Activated naive CD8-positive, alpha-beta T cell (primary cell): ENCODE results near the gene PIEZO1.

Experiments used
- H3K27ac Mint-ChIP-seq: one replicate; pipeline ENCODE4 v1.8.0; 2021; ENCODE audit warnings: mixed read lengths
- H3K27me3 Mint-ChIP-seq: one replicate; pipeline ENCODE4 v1.8.0; 2021; ENCODE audit warnings: mixed read lengths
- H3K36me3 Mint-ChIP-seq: one replicate; pipeline ENCODE4 v1.8.0; 2021; ENCODE audit warnings: mixed read lengths
- H3K4me1 Mint-ChIP-seq: one replicate; pipeline ENCODE4 v1.8.0; 2021; ENCODE audit warnings: low read depth, mixed read lengths
- H3K4me3 Mint-ChIP-seq: one replicate; pipeline ENCODE4 v1.8.0; 2021; ENCODE audit warnings: mild to moderate bottlenecking, mixed read lengths
- H3K9me3 Mint-ChIP-seq: one replicate; pipeline ENCODE4 v1.8.0; 2021; ENCODE audit warnings: low read depth, mixed read lengths

Gene PIEZO1

GRCh38 chr16:88716201-88716600, 68.8 kb downstream of the PIEZO1 start:
- no peaks in the 10 kb centered on the region for H3K27me3 Mint-ChIP-seq
- H3K4me3 Mint-ChIP-seq, result no peak overlapping the region
- no peaks in the 10 kb centered on the region for H3K4me1 Mint-ChIP-seq
- H3K9me3 Mint-ChIP-seq, result no peaks in the 10 kb centered on the region
- no peaks in the 10 kb centered on the region for H3K36me3 Mint-ChIP-seq
- no peak overlapping the region for H3K27ac Mint-ChIP-seq

- Mint-ChIP-seq H3K9me3 (no peaks in the 10 kb centered on the region), H3K4me3 (no peak overlapping the region), H3K36me3 (no peaks in the 10 kb centered on the region), H3K27ac (no peak overlapping the region), H3K4me1 (peaks cover 3% of the 10 kb centered on the region), H3K27me3 (no peaks in the 10 kb centered on the region)
These were observed 69.5 kb downstream of the PIEZO1 start for GRCh38 chr16:88715312-88716190.

DNA sequence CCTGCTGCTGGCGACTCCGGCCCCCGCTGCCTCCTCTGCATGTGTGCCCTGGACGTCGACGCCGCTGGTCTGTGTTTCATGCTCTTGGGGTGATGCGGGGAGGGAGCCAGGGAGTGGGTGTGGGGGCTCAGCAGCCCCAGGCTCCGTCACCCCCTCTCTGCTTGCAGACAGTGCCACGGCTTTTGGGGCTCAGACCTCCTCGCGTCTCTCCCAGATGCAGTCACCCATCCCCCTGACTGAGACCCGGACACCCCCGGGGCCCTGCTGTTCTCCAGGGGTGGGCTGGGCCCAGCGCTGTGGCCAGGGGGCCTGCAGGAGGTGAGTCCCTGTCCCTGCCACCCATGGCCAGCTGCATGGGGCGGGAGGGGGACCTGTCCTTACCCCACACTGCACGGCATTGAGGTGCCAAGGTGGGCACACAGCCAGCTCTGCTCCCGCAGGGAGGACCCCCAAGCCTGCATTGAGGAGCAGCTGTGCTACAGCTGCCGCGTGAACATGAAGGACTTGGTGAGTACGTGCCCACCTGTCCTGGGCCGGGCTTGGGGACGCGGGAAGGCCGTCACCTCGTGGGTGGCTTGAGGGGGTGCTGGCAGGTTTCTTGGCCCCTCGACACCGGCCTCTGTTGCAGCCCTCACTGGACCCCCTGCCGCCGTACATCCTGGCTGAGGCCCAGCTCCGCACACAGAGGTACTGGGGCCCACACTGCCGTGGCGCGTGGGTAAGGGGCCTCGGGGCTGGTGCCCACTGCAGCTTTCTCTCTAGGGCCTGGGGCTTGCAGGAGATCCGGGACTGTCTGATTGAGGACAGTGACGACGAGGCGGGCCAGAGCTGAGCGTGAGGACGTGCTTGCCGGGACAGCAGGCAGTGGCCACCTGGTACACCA, 70.4 kb downstream of the PIEZO1 start:
- Mint-ChIP-seq H3K36me3 (no peaks in the 10 kb centered on the region), H3K4me1 (peaks cover 3% of the 10 kb centered on the region), H3K27me3 (no peaks in the 10 kb centered on the region), H3K27ac (no peak overlapping the region), H3K9me3 (no peaks in the 10 kb centered on the region), H3K4me3 (no peak overlapping the region)

DNA sequence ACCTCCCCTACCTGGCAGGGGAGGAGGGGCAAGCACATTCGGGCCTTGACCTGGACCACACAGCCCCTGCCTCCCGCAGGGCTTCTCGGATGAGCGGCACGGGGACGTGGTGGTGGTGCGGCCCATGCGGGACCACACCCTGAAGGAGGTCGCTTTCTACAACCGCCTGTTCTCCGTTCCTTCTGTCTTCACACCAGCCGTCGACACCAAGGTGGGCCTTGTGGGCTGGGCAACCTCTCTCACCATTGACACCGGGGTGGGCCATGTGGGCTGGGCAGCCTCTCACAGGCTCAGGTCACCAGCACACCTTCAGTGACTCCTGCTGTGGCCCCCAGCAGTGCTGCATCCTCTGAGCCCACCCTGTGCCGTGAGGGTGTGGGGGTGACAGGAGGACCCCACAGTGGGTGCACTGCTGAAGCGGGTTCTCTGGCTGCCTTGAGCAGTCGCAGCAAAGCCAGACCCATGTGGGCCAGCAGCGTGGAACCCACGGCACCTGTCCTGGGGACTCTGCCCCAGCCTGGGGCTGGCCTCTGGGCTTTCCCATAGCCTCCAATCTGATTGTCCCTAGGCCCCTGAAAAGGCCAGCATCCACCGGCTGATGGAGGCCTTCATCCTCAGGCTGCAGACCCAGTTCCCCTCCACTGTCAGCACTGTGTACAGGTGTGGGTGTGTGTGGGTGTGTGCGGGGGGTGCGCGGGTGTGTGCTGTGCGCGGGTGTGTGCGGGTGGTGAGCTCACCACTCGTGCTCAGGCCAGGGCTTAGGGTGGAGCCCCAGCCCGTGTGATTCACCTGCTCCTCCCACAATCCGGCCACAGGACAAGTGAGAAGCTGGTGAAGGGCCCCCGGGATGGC, 71.2 kb downstream of the PIEZO1 start:
- H3K4me3 Mint-ChIP-seq, result no peak overlapping the region

GRCh38 chr16:88713054-88713453, 72.0 kb downstream of the PIEZO1 start:
- H3K9me3 Mint-ChIP-seq, result no peaks in the 10 kb centered on the region
- H3K4me1 Mint-ChIP-seq, result peaks cover 3% of the 10 kb centered on the region
- H3K4me3 Mint-ChIP-seq, result no peak overlapping the region
- H3K36me3 Mint-ChIP-seq, result no peaks in the 10 kb centered on the region
- no peaks in the 10 kb centered on the region for H3K27me3 Mint-ChIP-seq
- no peak overlapping the region for H3K27ac Mint-ChIP-seq

More for the DNA sequence above, 71.2 kb downstream of the PIEZO1 start:
- Mint-ChIP-seq H3K36me3 (no peaks in the 10 kb centered on the region), H3K27me3 (no peaks in the 10 kb centered on the region), H3K9me3 (no peaks in the 10 kb centered on the region), H3K27ac (no peak overlapping the region), H3K4me1 (peaks cover 3% of the 10 kb centered on the region)

DNA sequence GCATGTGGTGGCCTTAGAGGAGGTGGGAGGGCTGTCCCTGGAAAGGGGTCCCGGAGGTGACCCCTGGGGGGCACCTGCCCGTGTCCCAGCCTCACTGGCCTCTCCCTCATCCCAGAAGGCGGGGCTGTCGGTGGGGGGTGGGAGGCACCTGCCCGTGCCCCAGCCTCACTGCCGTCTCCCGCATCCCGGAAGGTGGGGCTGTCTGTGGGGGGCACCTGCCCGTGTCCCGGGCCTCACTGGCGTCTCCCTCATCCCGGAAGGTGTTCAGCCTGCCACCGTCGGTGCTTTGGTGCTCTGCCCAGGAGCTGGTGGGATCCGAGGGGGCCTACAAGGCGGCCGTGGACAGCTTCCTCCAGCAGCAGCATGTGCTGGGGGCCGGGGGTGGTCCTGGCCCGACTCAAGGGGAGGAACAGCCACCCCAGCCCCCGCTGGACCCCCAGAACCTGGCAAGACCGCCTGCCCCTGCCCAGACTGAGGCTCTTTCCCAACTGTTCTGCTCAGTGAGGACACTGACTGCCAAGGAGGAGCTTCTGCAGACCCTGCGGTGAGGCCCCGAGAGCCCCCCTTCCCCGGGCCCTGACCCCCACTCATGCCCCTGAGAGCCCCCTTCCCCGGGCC, 72.5 kb downstream of the PIEZO1 start:
- peaks cover 4% of the 10 kb centered on the region for H3K4me1 Mint-ChIP-seq
- H3K9me3 Mint-ChIP-seq, result no peaks in the 10 kb centered on the region
- no peak overlapping the region for H3K27ac Mint-ChIP-seq
- H3K36me3 Mint-ChIP-seq, result no peaks in the 10 kb centered on the region
- no peak overlapping the region for H3K4me3 Mint-ChIP-seq
- no peaks in the 10 kb centered on the region for H3K27me3 Mint-ChIP-seq

DNA sequence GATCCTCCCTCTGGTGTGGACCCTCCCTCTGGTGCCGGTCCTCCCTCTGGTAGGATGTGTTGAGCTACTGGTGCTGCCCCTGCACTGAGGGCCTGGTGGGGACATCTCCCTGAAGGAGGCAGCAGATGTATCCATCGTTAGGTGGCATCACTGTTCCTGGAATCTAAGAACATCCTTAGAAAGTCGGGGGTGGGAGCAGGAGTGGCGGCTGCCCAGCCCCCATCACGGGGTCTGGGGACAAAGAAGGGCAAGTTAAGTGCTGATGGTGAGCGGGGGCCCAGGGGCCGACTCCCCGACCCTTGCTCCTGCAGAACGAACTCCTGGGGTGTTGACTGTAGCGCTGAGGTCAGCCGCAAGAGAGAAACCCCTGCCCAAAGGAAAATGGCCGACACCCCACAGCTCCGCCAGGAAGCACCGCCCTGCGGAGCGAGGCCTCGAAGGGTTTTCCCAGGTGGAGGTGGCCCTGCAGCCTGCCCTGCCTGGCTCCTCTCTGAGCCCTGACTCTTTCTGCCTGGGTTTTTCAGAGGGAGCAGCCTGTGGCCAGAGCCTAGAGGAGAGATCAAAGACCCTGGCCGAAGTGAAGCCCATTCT, 73.2 kb downstream of the PIEZO1 start:
- no peaks in the 10 kb centered on the region for H3K9me3 Mint-ChIP-seq
- H3K27ac Mint-ChIP-seq, result no peak overlapping the region
- no peaks in the 10 kb centered on the region for H3K36me3 Mint-ChIP-seq
- peaks cover 10% of the 10 kb centered on the region for H3K4me1 Mint-ChIP-seq
- H3K27me3 Mint-ChIP-seq, result no peaks in the 10 kb centered on the region
- no peak overlapping the region for H3K4me3 Mint-ChIP-seq

DNA sequence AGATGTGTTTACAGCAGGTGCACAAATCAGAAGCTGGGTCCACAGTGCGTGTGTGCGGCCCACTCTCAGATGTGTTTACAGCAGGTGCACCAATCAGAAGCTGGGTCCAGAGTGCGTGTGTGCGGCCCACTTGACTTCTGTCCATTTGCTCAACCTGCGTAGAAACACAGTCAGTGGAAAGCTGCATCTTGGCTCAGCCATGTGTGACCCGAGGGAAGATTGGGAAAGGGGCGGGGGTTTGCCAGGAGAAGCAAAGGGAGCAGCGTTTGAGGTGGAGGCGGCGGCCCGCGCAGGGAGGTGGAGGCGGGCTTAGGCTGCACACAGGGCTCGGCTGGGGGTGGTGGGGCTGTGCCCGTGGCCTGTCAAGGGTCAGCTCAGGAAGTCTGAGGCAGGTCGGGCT, 74.5 kb downstream of the PIEZO1 start:
- Mint-ChIP-seq H3K36me3 (no peaks in the 10 kb centered on the region), H3K27ac (no peak overlapping the region), H3K9me3 (no peaks in the 10 kb centered on the region), H3K27me3 (no peaks in the 10 kb centered on the region), H3K4me3 (no peak overlapping the region), H3K4me1 (peaks cover 10% of the 10 kb centered on the region)

DNA sequence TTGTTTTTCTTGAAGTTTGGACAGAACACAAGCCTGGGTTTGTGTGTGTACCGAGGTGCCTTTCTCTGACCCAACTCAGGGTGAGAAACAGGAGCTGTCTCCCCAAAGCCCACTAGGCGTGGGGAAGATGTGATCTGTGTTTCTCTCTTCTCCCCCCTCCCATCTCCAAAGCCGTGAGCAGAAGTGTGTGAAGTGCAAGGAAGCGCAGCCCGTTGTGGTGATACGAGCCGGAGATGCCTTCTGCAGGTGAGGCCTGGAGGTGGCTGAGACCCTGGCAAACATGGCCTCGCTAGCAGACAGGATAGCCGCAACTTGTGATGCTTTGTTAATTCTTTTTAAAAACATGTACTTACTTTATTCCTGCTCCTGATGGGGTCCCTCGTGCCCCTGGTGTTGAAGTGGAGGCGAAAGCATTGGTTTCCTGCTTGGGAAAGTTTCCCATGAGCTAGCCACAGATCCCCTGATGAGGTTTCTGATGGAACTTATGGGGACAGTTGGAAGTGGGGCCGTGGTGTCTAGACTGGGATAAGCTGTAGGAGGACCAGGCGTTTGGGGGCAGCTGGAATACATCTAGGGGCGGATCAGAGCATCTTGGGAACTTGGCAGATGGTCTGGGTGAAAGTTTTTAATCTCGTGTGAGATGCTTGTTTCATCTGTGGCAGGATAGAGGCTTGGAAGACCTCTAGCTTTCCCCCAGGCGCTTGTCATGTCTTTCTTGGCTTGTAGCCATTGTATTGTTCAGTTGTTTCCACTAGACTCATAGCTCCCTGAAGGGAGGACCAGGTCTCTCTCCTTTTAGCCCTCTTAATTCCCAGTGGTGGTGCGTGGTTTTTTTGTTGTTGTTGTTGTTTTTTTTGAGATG, 77.8 kb downstream of the PIEZO1 start:
- Mint-ChIP-seq H3K4me3 (peak overlapping the region; percentile 92), H3K27me3 (no peaks in the 10 kb centered on the region), H3K4me1 (peaks cover 36% of the 10 kb centered on the region), H3K27ac (peak overlapping the region; percentile 43), H3K36me3 (no peaks in the 10 kb centered on the region), H3K9me3 (no peaks in the 10 kb centered on the region)

GRCh38 chr16:88706229-88706964, 78.6 kb downstream of the PIEZO1 start, which contains the start of the genes CTU2 and RNF166:
Gene CTU2, plus strand, starts transcription at chr16:88706503. Its CDS starts 28 bp downstream, at chr16:88706531.
Gene RNF166, minus strand, starts transcription at chr16:88706408. Its CDS starts 83 bp downstream, at chr16:88706325.
- Mint-ChIP-seq H3K4me3 (peak within 1 kb of the TSS; percentile 94), H3K36me3 (no peaks in the 10 kb centered on the region), H3K9me3 (no peaks in the 10 kb centered on the region), H3K27ac (peak within 1 kb of the TSS; percentile 94), H3K27me3 (no peaks in the 10 kb centered on the region), H3K4me1 (peaks cover 43% of the 10 kb centered on the region)

- Mint-ChIP-seq H3K4me3 (peak overlapping the region; percentile 94), H3K27ac (peak overlapping the region; percentile 94), H3K9me3 (no peaks in the 10 kb centered on the region), H3K27me3 (no peaks in the 10 kb centered on the region), H3K4me1 (peaks cover 43% of the 10 kb centered on the region), H3K36me3 (no peaks in the 10 kb centered on the region)
These were observed 79.2 kb downstream of the PIEZO1 start for GRCh38 chr16:88705801-88706228.

GRCh38 chr16:88705076-88705684, 79.8 kb downstream of the PIEZO1 start:
- Mint-ChIP-seq H3K9me3 (no peaks in the 10 kb centered on the region), H3K36me3 (no peaks in the 10 kb centered on the region), H3K4me1 (peaks cover 45% of the 10 kb centered on the region), H3K27ac (peak overlapping the region; percentile 94), H3K4me3 (peak overlapping the region; percentile 94), H3K27me3 (no peaks in the 10 kb centered on the region)
